HL-60 (cell line): Measurements from ENCODE around the gene DNAAF5.

Source experiments
- DNase-seq, 2 experiments: peaks; one replicate each; pipeline ENCODE4 v3.0.0-alpha.2; 2010 to 2020; ENCODE audit warnings: low read depth in 1 of 2, low spot score in 1 of 2
- H3K27ac ChIP-seq: fragments of 250-450 bp; sonication (Bioruptor Pico); replicated peaks from 2 replicates; pipeline ENCODE4 v1.5.1; 2020; ENCODE audit warnings: mild to moderate bottlenecking, moderate library complexity
- H3K27me3 ChIP-seq: fragments of 250-450 bp; sonication (Bioruptor Pico); 2 replicates; pipeline ENCODE4 v1.5.1; 2021; ENCODE audit warnings: mild to moderate bottlenecking, moderate library complexity; ENCODE audit not compliant: insufficient read depth, poor library complexity, severe bottlenecking
- H3K4me3 ChIP-seq: replicated peaks from 2 replicates; pipeline ENCODE4 v1.5.1; 2011; ENCODE audit warnings: mild to moderate bottlenecking, control low read depth, low read length; ENCODE audit not compliant: insufficient read depth
- CTCF ChIP-seq: IDR thresholded peaks from one replicate; pipeline ENCODE4 v1.5.1; 2011; ENCODE audit warnings: low read length, control low read depth, inconsistent platforms; ENCODE audit not compliant: insufficient read depth
- GABPA ChIP-seq: IDR thresholded peaks from 2 replicates; pipeline ENCODE4 v1.6.1; 2012; ENCODE audit warnings: low read depth
- POLR2AphosphoS5 ChIP-seq: IDR thresholded peaks from 2 replicates; pipeline ENCODE4 v1.6.1; 2012; ENCODE audit warnings: low read depth
- REST ChIP-seq: IDR thresholded peaks from 2 replicates; pipeline ENCODE4 v1.6.1; 2012; ENCODE audit warnings: low read depth; ENCODE audit not compliant: insufficient replicate concordance
- SPI1 ChIP-seq: IDR thresholded peaks from 2 replicates; pipeline ENCODE4 v1.6.1; 2012; ENCODE audit warnings: low read depth, mild to moderate bottlenecking, borderline replicate concordance

DNAAF5 gene

GRCh38 chr7:725223-726005 is 1.1 kb upstream of the DNAAF5 start:
- peak in 1 of 2 experiments; percentile 12 for DNase-seq
- no peak for TF ChIP-seq POLR2AphosphoS5
- TF ChIP-seq CTCF = no peak
- TF ChIP-seq SPI1 = no peak
- TF ChIP-seq REST = no peak
- TF ChIP-seq GABPA = no peak
- Histone ChIP-seq H3K27me3 (no peaks in the 10 kb centered on the region), H3K4me3 (peak overlapping the region; percentile 65), H3K27ac (peak overlapping the region; percentile 78)

- TF ChIP-seq GABPA (no peak), SPI1 (no peak), CTCF (no peak), REST (no peak), POLR2AphosphoS5 (no peak)
- Histone ChIP-seq H3K27ac (no peak overlapping the region), H3K4me3 (peak overlapping the region; percentile 65), H3K27me3 (no peaks in the 10 kb centered on the region)
- DNase-seq = peak in 1 of 2 experiments; percentile 31
Observed at GRCh38 chr7:726854-727103, 280 bp downstream of the DNAAF5 start.

- Histone ChIP-seq H3K27ac (peak within 1 kb of the TSS; percentile 78), H3K27me3 (no peaks in the 10 kb centered on the region), H3K4me3 (peak within 1 kb of the TSS; percentile 65)
- TF ChIP-seq CTCF (no peak), REST (no peak), GABPA (no peak), SPI1 (no peak), POLR2AphosphoS5 (no peak)
- peak; percentile 39 to 79 for DNase-seq
Observed at GRCh38 chr7:727104-727805, 756 bp downstream of the DNAAF5 start, which contains the start of gene PRKAR1B. PRKAR1B (minus strand) TSS chr7:727281; CDS start chr7:711505, 15,776 bp downstream.
